Neural cell (in vitro differentiated cells): ENCODE measurements around the gene ABCA8. TPM values are rescaled to one million over a fixed set of nuclear protein-coding genes. Genes with fewer than 3 reads are reported as not detected.
"Not testable (repeated sequence)": the region's sequence is repeated elsewhere in the genome, so short reads cannot be mapped to it uniquely, and the experiment has no call there.

Experiments used
- H2AFZ ChIP-seq: fragments of 200-600, 300-800 bp; sonication (generic), shearing (Covaris generic); 2 replicates; pipeline ENCODE4 v1.6.0; 2014; ENCODE audit warnings: low read depth, mild to moderate bottlenecking, antibody characterized with exemption, low read length, moderate library complexity
- H3F3A ChIP-seq: fragments of 200-600 bp; shearing (Covaris generic); 2 replicates; pipeline ENCODE4 v1.6.1; 2016; ENCODE audit warnings: mild to moderate bottlenecking, moderate library complexity, mixed read lengths, antibody characterized with exemption, low read length; ENCODE audit not compliant: insufficient read depth, poor library complexity, severe bottlenecking
- H3K27ac ChIP-seq: fragments of 200-600, 300-800 bp; sonication (generic), shearing (Covaris generic); 2 replicates; pipeline ENCODE4 v1.5.1; 2014; ENCODE audit warnings: mild to moderate bottlenecking, low read length, moderate library complexity
- H3K27me3 ChIP-seq: fragments of 300-800, 200-600 bp; sonication (generic), shearing (Covaris generic); 2 replicates; pipeline ENCODE4 v1.6.0; 2014; ENCODE audit warnings: mild to moderate bottlenecking, low read depth, low read length, moderate library complexity; ENCODE audit not compliant: insufficient read depth
- H3K36me3 ChIP-seq: fragments of 300-800, 200-600 bp; sonication (generic), shearing (Covaris generic); 2 replicates; pipeline ENCODE4 v1.5.1; 2014; ENCODE audit warnings: mild to moderate bottlenecking, antibody characterized with exemption, low read length, moderate library complexity; ENCODE audit not compliant: insufficient read depth
- H3K4me2 ChIP-seq: fragments of 300-800, 200-600 bp; sonication (generic), shearing (Covaris generic); 2 replicates; pipeline ENCODE4 v1.6.0; 2014; ENCODE audit warnings: mild to moderate bottlenecking, low read length
- H3K4me3 ChIP-seq: fragments of 300-800, 200-600 bp; sonication (generic), shearing (Covaris generic); 2 replicates; pipeline ENCODE4 v1.5.1; 2014; ENCODE audit warnings: mild to moderate bottlenecking, low read length, moderate library complexity
- H3K79me2 ChIP-seq: fragments of 200-600 bp; shearing (Covaris generic); replicated peaks from 2 replicates; pipeline ENCODE4 v1.6.0; 2014; ENCODE audit warnings: mild to moderate bottlenecking, low read length, moderate library complexity; ENCODE audit not compliant: insufficient read depth
- H3K9ac ChIP-seq: fragments of 300-800, 200-600 bp; sonication (generic), shearing (Covaris generic); 2 replicates; pipeline ENCODE4 v1.6.1; 2016; ENCODE audit warnings: mild to moderate bottlenecking, low read length, mixed read lengths
- H3K9me2 ChIP-seq: fragments of 200-600 bp; shearing (Covaris generic); 2 replicates; pipeline ENCODE4 v1.6.1; 2016; ENCODE audit warnings: mild to moderate bottlenecking, low read length, mixed read lengths; ENCODE audit not compliant: insufficient read depth
- H3K9me3 ChIP-seq: fragments of 200-600, 300-800 bp; sonication (generic), shearing (Covaris generic); 2 replicates; pipeline ENCODE4 v1.6.1; 2016; ENCODE audit warnings: mild to moderate bottlenecking, mixed run types, low read length, moderate library complexity, mixed read lengths
- H4K20me1 ChIP-seq: fragments of 200-600 bp; shearing (Covaris generic); 2 replicates; pipeline ENCODE4 v1.6.1; 2016; ENCODE audit warnings: mild to moderate bottlenecking, mixed run types; ENCODE audit not compliant: insufficient read depth
- EZH2 ChIP-seq: fragments of 200-600, 300-800 bp; shearing (Covaris generic), sonication (generic); IDR thresholded peaks from 2 replicates; pipeline ENCODE4 v1.6.1; 2014; ENCODE audit warnings: antibody characterized with exemption, low read length, borderline replicate concordance, mild to moderate bottlenecking; ENCODE audit not compliant: insufficient read depth, poor library complexity, severe bottlenecking
- MXI1 ChIP-seq: fragments of 450-650 bp; conservative IDR thresholded peaks from 2 replicates; pipeline ENCODE4 v1.6.1; 2014; ENCODE audit warnings: antibody characterized with exemption, mild to moderate bottlenecking; ENCODE audit not compliant: poor library complexity, severe bottlenecking
- POLR2AphosphoS5 ChIP-seq: IDR thresholded peaks from 2 replicates; pipeline ENCODE4 v1.6.1; 2012
- RAD21 ChIP-seq: fragments of 450-650 bp; conservative IDR thresholded peaks from 2 replicates; pipeline ENCODE4 v1.6.1; 2014; ENCODE audit warnings: antibody characterized with exemption, mild to moderate bottlenecking, moderate library complexity
- REST ChIP-seq: IDR thresholded peaks from 2 replicates; pipeline ENCODE4 v1.6.1; 2012; ENCODE audit warnings: borderline replicate concordance
- TAF1 ChIP-seq: IDR thresholded peaks from 2 replicates; pipeline ENCODE4 v1.6.1; 2012; ENCODE audit warnings: low read depth
- polyA plus RNA-seq: library from polyadenylated mRNA; depleted of rRNA; stranded (reverse); fragments of >200 nt; gene quantifications from 2 replicates; pipeline ENCODE4 v1.2.3, GENCODE V29; 2014
- TF ChIP-seq, protein P1 (sequence below): fragments of 450-650 bp; IDR thresholded peaks from 2 replicates; pipeline ENCODE4 v1.5.1; 2014; ENCODE audit warnings: antibody characterized with exemption, mild to moderate bottlenecking, moderate library complexity; ENCODE audit not compliant: poor library complexity, severe bottlenecking

ABCA8 gene
- polyA plus RNA-seq, 1 donor from 2014 or later = not detected

- not testable (repeated sequence) for H3K27ac ChIP-seq, H3K9ac ChIP-seq, H3K9me3 ChIP-seq, H3K4me2 ChIP-seq, H3K9me2 ChIP-seq, H3K79me2 ChIP-seq, H3K36me3 ChIP-seq, H3K27me3 ChIP-seq, H4K20me1 ChIP-seq, H2AFZ ChIP-seq, H3F3A ChIP-seq, H3K4me3 ChIP-seq
These were observed 3.9 kb upstream of the ABCA8 start for GRCh38 chr17:68959117-68959516.

DNA sequence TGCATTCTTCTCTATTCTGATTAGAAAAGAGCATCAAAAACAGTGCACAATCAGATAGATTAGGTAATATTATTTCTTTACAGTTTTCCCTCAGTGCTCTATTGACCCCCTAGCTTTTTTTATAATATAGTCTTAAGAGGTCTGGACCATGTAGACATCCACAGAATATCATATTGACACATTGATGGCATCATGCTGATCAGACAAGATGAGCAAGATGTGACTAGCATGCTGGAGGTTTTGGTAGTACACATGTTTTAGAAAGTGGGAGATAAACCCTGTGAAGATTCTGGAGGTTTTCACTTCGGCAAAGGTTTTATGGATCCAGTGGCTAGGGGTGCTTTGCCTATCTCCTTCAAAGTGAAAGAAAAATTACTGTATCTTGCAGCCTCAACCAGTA lies 2.8 kb upstream of the ABCA8 start:
- H3K9ac ChIP-seq = no peak overlapping the region
- H2AFZ ChIP-seq = no peak overlapping the region
- H3F3A ChIP-seq = no peaks in the 10 kb centered on the region
- H4K20me1 ChIP-seq = no peaks in the 10 kb centered on the region
- no peak overlapping the region for H3K4me3 ChIP-seq
- no peaks in the 10 kb centered on the region for H3K9me3 ChIP-seq
- no peak overlapping the region for H3K27ac ChIP-seq
- no peaks in the 10 kb centered on the region for H3K9me2 ChIP-seq
- H3K79me2 ChIP-seq = no peaks in the 10 kb centered on the region
- no peaks in the 10 kb centered on the region for H3K36me3 ChIP-seq
- no peak overlapping the region for H3K4me2 ChIP-seq
- no peaks in the 10 kb centered on the region for H3K27me3 ChIP-seq
- no peak for TF ChIP-seq RAD21
- TF ChIP-seq, protein P1, sequence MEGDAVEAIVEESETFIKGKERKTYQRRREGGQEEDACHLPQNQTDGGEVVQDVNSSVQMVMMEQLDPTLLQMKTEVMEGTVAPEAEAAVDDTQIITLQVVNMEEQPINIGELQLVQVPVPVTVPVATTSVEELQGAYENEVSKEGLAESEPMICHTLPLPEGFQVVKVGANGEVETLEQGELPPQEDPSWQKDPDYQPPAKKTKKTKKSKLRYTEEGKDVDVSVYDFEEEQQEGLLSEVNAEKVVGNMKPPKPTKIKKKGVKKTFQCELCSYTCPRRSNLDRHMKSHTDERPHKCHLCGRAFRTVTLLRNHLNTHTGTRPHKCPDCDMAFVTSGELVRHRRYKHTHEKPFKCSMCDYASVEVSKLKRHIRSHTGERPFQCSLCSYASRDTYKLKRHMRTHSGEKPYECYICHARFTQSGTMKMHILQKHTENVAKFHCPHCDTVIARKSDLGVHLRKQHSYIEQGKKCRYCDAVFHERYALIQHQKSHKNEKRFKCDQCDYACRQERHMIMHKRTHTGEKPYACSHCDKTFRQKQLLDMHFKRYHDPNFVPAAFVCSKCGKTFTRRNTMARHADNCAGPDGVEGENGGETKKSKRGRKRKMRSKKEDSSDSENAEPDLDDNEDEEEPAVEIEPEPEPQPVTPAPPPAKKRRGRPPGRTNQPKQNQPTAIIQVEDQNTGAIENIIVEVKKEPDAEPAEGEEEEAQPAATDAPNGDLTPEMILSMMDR = no peak

DNA sequence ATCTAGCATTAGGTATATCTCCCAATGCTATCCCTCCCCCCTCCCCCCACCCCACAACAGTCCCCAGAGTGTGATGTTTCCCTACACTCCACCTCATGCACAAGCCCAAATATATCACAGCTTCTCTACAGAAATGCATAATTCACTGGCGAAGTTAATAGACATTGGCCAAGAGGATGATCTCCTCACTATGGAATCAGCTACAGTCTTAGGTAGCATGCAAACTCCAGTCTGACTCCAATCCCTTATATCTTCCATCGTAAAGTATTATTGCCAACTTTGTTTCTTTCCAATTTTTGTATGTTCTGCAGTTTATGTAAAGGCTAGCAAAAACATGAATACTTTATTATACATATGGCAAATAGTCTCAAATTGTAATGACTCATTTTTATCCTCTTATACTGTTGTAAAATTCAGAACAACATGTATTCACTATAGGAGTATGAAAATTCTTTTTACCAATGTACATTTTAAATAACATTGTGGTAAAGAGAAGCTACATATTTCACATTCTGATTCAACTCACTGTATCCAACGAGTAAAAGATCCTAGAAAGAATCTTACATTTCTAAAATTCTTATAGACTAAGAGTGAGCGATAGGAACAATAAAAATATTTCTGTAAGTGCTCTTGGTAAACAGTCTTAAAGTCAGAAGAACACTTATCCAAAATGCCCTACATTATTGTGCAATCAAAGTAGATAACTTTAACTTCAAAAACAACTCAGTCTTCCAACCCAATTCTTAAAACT lies 871 bp downstream of the ABCA8 start:
- H3K9ac ChIP-seq = no peak overlapping the region
- H4K20me1 ChIP-seq = no peaks in the 10 kb centered on the region
- H3K9me3 ChIP-seq = no peaks in the 10 kb centered on the region
- TF ChIP-seq EZH2 = no peak
- TF ChIP-seq REST = no peak
- TF ChIP-seq RAD21 = no peak
- TF ChIP-seq, protein P1 = no peak
- no peak for TF ChIP-seq TAF1
- no peak for TF ChIP-seq POLR2AphosphoS5
- TF ChIP-seq MXI1 = no peak
- no peaks in the 10 kb centered on the region for H3K27me3 ChIP-seq
- no peak overlapping the region for H3K27ac ChIP-seq
- no peak overlapping the region for H2AFZ ChIP-seq
- H3K36me3 ChIP-seq = no peaks in the 10 kb centered on the region
- no peaks in the 10 kb centered on the region for H3F3A ChIP-seq
- H3K9me2 ChIP-seq = no peaks in the 10 kb centered on the region
- no peak overlapping the region for H3K4me3 ChIP-seq
- H3K4me2 ChIP-seq = no peak overlapping the region
- H3K79me2 ChIP-seq = no peaks in the 10 kb centered on the region
